Stimulated activated naive CD4-positive, alpha-beta T cell (primary cell): ENCODE measurements around the gene AVPR1B.
"Not testable (repeated sequence)": the region's sequence is repeated elsewhere in the genome, so short reads cannot be mapped to it uniquely, and the experiment has no call there.

Experiments
- DNase-seq, 6 experiments: peaks; one replicate each; lab custom pipeline; 2025; lab: John Stamatoyannopoulos, UW

Gene AVPR1B

GRCh38 chr1:206081856-206082255 is 35.3 kb downstream of the AVPR1B start:
- no peak for DNase-seq

DNA sequence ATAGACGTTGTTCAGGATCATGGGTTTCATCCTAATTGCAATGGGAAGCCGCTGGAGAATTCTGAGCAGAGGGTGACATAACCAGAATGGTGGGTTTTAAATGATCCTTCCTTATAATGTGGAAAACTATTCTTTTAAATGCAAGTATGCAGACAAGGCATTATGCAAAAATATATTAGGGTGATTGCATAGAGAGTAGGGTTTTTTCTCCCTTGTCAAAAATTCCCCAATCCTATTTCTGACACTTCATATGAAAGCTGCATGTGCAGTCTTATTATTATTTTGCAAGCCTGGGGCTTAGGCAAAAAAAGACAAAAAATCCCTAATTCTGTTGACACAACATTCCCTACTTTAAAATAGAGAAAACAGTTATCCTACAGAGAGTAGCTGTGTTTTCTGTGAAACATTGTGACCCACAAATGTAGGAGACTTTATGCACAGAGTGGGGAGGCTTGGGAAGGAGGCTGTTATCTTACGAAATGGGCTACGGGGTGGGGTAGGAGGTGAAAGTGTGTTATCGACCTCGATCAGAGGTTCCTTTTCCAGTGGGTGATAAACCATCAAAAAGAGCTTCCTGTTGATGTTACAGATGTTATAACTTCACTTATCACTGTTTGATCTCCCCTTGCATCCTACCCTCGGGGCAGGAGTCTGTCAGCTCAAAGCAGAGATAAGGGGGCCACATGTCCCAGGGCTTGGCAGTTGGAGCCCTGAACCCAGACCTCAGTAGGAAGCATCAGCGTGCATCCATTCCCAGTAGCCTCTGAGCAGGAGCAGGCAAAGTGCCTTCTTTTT is 37.0 kb downstream of the AVPR1B start:
- no peak for DNase-seq

GRCh38 chr1:206079135-206079534 is 38.1 kb downstream of the AVPR1B start:
- DNase-seq: no peak

DNA sequence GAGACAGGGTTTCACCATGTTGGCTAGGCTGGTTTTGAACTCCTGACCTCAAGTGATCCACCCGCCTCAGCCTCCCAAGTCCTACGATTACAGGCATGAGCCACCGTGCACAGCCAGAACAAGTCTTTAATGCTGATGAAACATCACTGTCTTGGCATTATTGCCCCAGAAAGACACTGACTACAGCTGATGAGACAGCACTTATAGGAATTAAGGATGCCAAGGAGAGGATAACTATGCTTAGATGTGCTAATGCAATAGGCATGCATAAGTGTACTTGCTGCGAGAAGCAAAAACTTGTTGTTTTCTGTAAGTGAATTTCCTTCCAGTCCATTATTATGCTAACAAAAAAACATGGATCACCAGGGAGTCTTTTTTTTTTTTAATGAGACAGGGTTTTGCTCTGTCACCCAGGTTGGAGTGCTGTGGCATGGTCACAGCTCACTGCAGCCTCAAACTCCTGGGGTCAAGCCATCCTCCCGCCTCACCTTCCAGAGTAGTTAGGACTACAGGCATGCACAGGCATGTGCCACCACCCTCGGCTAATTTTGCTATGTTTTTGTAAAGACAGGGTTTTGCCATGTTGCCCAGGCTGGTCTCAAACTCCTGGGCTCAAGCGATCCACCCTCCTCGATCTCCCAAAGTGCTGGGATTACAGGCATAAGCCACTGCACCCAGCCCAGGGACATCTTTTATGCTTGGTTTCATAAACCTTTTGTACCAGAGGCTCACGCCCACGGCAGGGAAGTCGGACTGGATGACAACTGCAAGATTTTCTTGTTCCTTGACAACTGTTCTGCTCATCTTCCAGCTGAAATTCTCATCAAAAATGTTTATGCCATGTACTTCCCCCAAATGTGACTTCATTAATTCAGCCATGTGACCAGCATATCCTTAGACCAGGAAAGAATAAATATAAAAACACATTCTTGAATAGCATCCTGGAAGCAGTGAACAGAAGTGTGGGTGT is 41.1 kb downstream of the AVPR1B start:
- DNase-seq: no peak

DNA sequence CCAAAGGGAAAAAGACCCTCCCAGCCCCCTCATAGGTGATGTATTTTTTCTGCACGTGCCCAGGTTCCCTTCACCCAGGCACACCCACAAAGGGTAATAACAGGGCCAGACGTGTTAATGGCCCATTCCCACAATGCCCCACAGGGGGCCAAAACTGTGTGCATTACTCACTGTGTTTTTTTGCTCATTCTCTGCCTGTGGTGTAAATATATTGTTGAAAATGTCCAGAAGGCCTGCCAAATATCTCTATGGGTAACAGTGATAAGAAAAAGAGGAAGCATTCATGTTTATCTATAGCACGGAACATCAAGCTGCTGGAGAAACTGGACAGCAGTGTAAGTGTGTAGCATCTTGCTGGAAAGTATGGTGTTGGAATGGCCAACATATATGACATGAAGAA is 42.3 kb downstream of the AVPR1B start:
- no peak for DNase-seq

- DNase-seq: no peak
These were observed 46.4 kb downstream of the AVPR1B start for GRCh38 chr1:206070627-206071304.

GRCh38 chr1:206068314-206068713 is 48.9 kb downstream of the AVPR1B start:
- no peak for DNase-seq

DNA sequence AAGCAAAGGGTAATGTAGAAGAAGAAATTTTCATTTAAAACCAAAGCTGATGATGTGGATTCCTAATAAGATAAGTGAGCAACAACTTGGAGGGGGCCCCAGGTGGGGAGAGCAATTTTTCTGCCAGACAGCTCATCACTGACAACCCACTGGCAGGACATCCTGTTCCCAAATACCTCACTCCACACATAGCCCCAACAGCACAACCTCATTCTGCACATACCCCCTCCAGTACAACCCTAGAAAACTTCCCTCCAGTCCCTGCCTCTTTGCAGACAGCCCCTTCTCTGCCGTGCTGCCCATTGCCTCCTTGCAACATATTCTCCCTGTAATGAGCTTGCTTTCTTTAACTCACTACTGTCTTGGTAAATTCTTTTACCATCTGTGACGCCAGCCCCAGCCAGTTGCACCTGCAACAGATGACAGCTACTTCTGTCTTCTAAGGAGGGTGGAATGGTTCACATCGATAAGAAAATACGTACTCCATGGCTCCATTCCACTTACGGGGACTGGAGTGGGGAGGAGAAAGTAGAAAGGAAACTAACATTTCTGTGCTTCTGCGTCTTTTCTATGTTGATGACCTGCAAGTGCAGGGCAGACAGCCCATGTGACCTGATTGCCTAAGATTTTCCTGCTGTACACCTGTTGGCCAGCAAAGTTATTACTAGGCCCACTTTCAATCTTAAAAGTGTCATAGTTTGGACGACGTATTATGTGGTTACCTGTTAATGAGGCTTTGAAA is 49.5 kb downstream of the AVPR1B start:
- DNase-seq: no peak

- no peak for DNase-seq
These were observed 50.6 kb downstream of the AVPR1B start for GRCh38 chr1:206066479-206067171.

DNA sequence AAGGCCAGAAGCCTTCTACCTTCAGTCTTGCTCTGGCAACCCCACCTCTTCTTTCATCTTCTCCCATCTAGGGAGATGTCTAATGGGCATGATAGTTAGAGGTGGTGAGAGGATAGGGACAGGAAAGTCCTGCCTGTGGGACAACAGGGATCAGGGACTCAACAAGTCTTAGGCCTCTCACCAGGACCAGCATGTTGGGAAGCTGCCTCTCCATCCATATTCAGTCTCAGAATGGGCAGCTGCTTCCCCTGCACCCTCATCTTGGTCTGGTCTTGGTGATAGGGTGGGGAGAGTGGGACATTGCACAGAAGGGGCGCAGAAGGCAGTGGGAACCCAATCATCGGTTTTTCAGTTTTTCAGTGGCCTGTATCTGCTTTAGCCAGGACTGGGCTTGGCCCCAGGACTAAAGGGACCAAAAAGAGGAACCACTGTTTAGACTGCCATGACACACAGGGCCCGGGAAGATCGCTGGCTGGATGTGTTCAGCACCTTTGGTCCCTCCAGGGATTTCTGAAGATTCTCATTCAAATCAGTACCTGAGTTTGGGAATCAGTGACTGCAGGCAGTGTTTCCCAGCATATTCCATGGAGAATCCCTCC is 51.5 kb downstream of the AVPR1B start:
- no peak for DNase-seq

- not testable (repeated sequence) for DNase-seq
These were observed 52.7 kb downstream of the AVPR1B start for GRCh38 chr1:206064501-206064900.

DNA sequence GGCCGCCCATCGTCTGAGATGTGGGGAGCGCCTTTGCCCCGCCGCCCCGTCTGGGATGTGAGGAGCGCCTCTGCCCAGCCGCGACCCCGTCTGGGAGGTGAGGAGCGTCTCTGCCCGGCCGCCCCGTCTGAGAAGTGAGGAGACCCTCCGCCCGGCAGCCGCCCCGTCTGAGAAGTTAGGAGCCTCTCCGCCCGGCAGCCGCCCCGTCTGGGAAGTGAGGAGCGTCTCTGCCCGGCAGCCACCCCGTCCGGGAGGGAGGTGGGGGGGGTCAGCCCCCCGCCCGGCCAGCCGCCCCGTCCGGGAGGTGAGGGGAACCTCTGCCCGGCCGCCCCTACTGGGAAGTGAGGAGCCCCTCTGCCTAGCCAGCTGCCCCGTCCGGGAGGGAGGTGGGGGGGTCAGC is 53.2 kb downstream of the AVPR1B start:
- not testable (repeated sequence) for DNase-seq

DNA sequence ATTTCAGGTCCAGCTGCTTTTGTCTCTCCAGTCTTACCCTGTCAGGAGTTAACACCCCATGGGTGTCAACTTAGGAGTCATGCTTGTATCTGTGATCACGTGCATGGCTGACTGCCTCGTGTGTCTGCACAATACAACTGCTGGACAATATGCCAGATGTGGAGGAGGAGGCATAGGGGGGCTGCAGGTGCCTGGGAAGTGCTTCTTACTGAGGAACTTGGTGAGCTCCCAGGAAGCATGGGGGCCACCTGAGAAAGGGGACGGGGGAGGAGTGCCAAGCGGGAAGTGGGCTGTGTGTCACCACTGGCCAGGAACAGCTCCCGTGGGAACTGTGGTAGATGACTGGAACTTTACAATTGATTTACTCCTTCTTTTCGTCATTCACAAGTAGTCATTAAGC is 54.7 kb downstream of the AVPR1B start:
- DNase-seq: no peak

DNA sequence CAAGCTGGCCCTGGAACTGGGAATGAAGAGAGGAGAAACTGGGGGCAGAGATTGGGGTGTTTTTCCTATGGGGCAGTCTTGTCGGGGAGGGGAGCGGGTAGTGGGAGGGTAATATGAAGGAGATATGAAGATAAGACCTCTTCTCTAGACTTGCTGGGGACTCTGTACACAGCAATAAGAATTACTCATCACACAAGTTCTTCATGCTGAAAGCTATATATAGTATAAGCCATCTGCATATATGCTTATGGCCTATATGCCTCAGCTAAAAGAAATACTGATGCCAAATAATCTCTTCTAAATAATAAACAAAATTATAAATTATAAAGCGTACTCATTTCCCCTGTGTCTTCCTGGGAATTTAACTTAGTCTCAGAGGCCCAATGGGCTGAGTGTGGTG is 56.3 kb downstream of the AVPR1B start:
- no peak for DNase-seq
